Activated CD4-positive, CD25-positive, alpha-beta regulatory T cell treated with anti-CD3 and anti-CD28 coated beads, Interleukin-2, amount 50 U/mL, for 72 hours (primary cell): Measurements from ENCODE around the gene KCNMA1.

Experiments used
- DNase-seq: peaks from one replicate; pipeline ENCODE4 v3.0.0; 2021

The KCNMA1 gene

DNA sequence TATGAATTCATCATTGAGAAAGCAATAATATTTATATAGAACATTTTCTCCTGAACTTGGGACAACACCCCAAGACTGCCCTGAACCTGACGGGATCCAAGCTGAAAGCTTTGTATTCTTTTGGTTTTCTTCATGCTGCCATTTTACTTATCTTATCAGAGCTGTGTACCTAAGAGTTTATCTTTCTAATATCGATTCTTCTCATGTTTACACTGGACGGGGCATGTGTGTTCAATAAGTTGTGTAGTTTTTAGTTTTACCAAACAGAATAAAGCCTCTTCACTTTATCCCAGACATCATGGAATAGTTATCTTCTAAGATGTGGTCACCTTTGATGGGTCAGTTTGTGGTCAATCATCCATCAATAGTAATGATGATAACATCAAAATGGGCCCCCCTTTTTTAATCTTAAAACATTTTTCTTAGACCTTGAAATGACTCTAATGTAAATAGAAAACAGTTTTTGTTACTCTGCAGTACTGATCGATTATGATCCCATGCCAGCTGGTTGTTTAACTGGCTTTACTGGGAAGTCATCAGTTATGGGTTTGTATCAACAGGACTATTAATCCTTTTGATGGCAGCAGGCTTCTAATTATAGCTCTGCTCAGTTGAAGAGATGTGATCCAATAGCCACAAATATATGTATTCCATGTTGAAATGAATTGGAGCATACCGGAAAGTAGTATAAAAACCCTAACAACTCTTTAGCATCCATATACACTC, 446.1 kb downstream of the KCNMA1 start:
- DNase-seq, result no peak

DNA sequence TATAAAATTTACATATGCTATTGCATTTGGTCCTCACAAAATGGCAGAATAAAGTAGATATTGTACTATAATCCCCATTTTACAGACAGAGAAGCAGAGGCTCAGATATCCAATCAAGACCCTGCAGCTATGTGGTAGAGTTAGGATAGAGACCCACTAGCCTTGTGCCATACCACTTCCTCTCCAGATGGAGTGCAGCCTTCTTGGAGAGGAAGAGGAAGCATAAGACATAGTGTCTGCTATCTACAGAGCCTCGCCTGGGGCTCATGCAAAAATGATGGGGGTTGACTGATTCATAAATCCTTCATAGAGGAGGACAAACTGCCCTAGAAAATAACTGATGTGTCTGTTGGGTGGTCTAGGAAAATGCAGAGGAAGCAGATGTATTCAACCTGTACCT, 447.3 kb downstream of the KCNMA1 start:
- no peak for DNase-seq

DNA sequence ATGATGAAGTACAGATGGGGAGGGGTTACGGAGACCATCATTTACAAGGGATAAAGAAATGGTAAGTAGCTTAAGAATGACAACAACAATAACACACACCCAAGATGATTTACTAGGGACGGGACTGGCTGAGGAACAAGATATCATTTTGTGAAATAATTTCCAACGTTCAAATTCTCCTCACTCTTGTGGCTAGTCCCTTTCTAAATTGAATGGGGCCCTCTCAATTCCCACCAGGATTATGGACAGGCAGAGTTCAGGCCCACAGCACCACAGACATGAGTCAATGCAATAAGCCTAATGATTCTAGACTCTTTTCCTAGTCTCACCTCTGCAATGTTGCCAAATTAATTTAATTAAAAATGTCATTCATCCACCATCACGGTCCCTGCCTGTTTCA, 448.1 kb downstream of the KCNMA1 start:
- no peak for DNase-seq

DNA sequence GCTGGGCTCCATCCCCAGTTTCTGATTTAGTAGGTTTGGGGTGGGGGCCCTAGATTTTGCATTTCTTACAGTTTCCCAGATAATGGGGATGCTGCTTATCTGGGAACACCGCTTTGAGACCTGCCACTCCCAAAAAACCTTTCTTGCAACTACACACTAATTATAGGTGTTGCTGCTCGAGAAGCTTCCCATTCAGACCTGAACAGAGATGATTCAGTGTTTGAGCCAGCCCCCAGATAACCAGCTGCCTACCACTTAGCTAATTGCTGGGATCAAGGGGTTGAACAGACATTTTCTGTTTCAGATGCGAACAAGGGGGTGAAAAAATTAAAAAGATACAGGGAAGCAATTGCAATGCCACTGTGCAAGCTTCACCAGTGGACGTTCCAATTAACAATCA, 448.5 kb downstream of the KCNMA1 start:
- DNase-seq, result no peak

DNA sequence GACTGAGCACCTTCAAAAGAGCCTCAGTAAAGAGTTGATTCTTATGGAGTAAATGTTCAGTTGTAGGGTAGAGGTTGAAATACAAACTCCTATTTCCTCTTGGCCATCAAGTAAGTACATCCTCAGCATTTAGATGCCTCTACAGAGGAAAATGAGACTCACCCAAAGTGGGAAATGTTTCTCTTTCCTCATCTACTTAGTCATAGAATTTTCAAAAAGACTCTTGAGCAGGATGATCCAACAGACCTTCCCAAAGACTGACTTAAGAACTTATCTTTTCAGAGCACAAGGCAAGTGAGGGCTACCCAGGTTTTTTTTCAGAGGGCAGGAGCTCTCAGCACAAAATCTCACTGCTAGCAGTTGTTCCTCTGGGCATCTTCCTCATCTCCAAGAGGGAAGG, 449.1 kb downstream of the KCNMA1 start:
- no peak for DNase-seq

DNA sequence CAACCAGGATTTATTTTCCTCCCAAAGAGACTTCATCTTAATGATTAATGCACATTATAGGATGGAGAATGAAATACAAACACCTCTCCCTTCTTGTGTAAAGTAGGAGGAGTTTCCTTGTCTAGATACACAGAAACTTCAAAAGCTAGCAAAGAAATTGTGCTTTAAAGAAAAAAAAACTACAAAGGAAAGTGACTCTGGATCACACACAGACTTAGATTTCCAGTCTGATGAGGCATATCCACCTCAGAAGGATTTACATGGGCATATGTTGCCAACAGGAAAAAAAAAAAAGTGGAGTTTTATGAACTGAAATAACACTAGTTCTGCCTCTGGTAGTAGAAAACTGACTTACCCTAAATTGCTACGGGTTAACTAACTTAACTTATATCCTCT, 449.6 kb downstream of the KCNMA1 start:
- DNase-seq, result no peak

DNA sequence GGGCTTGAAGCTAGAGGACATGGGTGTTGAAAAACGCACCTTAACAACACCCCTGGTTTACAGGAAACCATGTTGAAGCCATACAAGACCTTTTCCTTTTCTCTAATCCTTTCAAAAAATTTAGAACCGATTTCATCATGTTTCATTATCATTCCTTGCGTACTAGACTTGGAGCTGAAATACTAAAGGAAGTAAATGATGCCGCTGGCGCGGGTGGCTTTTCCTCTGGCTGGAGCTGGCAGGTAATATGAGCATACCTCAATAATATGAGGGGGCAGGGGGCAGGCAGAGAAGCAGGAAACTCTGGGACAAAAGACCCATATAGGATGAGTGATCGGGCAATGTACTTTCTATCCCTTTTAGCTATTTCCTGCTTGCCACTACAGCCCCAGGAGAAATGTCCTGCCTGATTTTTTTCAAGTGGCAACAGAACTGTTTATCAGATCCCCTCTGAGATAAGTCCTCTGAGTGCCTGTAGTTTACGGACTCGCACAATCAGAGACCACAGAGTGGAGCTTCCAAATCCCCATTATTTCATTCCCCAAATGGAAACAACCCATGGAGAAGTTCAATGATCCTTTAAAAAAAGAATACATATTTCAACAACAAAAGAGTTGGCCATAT, 450.1 kb downstream of the KCNMA1 start:
- no peak for DNase-seq

DNA sequence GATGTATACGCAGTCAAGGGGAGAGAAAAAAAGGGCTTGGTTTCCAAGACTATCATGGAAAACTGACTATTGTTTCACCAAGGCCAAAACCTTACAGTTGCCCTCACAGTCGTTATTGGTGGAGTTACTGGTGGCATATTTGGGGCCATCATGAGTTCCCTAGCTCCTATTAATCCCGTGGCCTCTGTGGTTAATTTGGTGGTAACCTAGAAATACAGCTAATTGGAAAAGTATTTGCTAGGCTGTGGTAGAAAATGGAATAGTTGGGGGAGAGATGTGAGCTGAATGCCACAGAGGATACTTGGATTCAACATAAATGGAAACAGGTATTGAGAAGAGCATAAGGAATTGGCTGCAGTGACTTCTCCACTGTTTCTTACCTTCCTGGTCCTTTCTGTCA, 450.7 kb downstream of the KCNMA1 start:
- DNase-seq, result no peak

DNA sequence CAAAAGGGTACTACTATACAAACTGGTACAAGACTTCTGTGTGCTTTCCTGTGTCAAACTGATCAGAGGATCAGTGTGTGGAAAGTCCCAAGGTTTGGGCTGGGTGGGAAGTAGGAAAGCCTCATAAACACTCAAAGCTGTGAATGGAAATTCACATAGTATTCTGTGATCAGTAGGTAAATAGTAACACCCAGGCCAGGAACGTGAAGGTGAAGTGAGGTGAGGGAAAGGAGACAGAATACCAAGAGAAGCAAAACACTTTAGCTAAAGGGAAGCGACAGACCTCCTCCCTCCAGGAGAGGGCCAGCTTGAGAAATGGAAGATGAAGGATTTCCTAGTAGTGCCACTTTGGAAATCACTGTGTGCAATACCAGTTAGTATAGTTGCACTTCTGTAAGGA, 451.9 kb downstream of the KCNMA1 start:
- no peak for DNase-seq

DNA sequence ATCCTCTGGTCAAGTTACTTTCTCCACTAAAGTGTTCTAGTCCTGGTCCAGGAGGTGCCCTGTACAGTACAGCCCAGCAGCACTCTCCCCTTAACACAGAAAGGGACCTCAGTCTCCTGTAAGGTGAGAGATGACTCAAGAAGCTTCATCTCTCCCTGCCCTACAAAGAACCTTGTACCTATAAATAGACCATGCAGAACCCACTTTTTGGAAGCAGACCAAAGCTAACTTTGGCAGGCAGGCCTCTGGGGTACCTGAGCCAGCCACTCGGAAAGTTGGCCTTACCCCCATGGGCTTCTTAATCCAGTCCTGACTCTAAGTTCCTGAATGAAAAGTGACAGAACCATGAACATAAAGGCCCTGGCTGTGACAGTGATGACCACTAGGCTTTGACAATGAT, 454.8 kb downstream of the KCNMA1 start:
- no peak for DNase-seq

DNA sequence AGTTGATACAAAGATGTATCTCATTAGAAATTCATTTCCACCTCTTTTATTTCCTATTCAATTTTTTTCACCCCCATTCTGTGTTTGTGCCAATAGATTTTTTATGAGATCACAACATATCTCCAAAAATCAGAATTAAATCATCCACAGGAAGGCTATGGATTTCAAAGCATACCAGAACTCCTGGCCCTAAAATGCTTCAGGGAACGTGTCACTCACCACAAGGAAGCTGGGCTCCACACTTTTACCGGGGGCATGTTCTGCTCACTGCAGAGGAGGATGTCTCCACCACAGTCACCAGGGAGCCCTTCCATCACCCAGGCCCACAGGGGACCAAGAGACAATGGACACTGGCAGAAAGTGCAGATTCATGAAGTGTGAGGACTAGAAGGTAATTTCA, 456.8 kb downstream of the KCNMA1 start:
- DNase-seq, result no peak

DNA sequence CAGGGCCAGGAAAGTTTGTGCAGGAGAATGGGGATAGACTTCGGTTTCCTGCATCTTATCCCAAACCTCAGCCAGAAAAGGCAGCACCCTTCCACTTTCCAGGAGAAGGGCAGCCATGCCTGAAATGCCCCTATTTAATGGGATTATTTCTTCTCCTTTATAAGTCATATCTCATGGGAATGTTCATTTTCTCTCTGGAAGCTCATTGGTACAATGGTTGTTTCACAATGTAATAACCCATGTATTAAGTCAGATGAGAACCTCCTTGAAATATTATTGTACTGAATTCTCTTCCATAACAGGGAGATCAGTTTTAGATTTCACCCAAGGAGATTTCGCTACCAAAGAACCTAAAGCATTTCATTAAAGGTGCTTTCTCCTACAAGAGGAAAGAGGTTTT, 457.5 kb downstream of the KCNMA1 start:
- no peak for DNase-seq

DNA sequence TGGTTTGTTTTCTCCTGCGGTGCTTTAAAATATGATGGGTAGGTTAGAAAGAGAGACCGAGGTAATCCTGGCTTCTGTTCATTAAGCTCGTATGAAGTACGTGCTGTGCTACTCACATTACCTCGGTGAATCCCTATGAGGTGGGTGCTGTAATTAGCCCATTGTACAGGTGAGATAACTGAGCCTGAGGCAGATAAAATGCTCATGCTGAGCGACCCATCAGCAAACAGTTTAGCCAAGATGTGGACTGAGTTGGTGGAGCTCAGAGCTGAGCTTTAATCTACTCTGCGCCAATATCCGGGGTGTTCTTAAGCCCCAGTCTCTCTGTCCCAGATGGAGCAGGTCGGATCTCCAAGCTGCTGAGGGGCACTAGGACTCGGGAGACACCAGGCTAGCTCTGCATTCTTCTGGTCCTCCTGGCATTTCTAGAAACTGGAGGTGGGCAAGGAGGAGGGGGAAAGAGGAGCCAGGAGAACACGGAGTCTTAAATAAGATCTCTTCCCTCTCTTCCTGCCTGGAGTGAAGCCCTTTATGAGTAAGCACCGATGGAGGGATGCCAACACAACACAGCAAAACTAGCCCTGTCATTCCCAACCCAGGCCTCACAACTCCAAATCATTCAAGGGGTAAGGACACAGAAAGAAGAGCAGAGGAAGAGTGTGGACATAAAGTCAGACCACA, 458.5 kb downstream of the KCNMA1 start:
- DNase-seq, result no peak

DNA sequence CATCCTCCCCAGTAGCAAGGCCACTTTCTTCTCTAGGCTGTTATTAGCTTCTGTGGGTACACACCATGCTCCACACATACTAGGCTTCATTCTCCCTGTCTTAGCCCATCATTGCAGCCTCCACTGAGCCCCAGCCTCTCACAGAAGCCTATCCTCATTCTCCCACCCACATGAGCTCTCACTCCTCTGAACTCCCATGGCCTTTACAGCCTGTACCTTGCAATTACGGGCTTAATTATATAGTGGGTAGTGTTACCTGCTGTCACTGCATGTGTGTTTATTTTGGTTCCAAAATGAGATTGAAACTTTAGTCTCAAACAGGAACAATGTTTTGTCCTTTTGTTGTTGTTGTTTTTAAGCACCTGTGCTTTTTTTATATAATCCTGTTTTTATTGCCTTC, 460.0 kb downstream of the KCNMA1 start:
- no peak for DNase-seq

DNA sequence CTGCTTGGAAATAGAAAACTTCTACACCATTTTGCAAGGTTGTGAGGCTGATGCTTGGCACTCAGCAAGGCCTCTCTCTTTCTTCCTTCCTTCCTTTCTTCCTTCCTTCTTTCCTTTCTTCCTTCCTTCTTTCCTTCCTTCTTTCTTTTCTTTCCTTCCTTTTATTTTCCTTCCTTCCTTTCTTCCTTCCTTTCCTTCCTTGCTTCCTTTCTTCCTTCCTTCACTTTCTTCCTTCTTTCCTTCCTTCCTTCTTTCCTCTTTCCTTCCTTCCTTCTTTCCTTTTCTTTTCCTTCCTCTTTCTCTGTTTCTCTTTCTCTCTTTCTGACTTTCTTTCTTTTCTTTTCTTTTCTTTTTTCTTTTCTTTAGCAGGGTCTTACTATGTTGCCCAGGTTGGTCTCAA, 460.4 kb downstream of the KCNMA1 start:
- no peak for DNase-seq

DNA sequence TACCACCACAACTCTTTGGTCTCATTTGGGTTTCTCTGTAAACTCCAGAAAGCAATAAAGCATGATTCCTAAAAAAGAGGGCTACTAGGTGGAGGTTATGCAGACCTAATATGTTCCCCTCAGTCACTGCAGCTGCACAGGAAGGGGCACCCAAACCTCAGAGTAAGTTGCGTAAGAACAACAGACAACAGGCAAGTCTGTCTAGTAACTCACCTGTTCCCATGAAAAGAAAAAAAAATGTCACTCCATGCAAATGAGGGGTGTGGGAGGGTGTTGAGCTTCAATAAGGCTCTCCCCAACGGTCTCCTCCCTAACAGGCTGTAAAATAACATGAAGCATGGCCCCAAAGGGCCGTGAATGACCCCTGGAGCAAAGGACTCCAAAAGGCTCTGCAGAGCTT, 461.4 kb downstream of the KCNMA1 start:
- no peak for DNase-seq

DNA sequence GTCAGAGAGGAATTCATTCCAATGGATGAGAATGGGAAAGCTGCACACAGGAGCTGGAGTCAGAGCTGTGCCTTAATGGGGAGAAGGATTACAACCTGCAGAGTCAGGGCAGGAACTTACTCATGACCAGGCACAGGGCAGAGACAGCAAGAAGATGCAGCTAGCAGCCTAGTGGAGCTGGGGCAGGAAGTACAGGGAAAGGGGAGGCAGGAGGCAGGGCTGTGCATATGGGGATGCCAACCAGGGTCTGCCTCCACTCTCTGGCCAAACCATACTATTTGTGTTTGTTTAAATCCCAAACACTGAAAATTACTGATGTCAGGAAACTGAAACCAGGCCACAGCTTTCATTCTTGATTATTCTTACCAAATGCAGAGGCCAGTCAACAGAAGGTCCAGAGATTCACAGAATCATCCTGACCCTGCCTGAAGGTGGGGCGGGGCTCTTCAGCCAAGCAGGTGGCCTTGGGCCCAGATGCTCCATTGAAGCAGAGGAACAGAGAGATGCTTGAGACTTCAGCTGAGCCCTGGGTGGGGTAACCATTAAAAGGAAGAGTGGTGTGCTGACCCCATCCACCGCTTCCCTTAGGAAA, 461.9 kb downstream of the KCNMA1 start:
- no peak for DNase-seq

DNA sequence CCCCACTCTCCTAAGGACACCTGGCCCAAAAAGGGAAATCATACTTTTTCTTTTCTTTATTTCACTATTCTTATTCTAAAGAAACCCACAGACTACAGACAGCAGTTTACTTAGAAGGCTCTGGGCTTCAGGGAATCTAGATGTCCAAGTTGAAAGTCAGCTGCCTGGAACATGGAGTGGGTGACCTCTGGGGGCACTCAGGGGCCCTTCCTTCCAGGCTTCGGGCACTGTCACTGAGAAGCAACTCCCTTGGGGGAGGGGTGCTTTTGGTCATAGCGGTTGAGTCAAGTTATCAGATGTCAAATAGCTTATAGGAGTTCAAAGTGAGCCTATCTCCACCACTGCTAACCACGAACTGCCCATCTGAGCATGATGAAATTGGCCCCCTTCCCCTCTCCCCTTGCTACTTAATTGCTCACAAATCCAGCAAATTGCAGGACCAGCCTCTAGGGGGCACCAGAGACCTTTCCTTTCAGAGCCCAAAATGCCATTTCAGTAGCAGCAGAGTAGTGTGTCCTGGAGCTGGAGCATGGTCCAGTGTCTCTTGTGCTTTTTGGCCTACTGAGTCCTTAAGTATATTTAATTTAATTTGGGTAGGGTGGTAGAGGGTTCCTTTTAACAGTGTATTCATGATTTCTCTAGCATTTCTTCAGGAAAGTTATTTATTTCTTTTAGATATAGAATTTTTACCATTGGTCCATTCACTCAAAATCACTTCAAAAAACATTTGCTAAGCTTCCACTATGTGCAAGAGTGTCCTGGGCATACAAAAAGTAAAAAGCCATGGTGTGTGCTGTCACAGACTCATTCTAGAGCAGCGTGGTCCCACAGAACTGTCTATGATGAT, 463.8 kb downstream of the KCNMA1 start:
- peak; percentile 65 for DNase-seq

DNA sequence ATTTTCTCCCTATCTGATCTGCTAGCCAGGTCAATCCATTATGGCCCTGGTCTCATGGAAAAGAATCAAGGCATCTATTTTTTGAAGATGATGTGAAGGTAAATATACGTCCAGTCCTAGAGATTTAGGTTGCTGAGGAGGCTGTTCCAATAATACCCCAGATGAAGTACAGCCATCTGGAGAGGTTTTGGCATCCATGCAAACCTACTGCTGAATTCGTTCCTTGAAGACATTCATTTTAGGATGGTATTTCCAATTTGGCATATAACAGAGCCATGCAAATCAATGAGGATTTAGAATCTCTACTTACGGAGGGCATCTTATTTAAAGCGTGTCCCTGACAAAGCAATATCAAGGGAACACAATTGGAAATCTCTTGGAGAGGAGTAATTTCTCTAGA, 465.5 kb downstream of the KCNMA1 start:
- no peak for DNase-seq

DNA sequence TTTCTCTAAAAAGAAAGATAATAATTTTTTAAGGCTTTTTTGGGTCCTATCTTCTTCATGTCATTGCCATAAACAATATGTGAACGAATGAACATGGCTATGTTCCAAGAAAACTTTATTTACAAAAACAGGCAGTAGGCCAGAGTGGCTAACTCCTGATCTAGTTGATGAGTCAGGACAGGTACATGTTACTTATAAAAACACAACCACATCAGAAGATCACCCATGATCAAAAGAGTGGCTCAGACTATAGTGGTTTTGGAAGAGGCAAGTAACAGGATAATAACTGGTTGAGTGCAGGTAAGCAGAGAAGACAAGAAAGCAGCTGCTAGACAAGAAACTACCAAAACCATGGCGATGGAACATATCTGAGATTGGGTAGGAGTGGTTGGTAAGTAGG, 468.7 kb downstream of the KCNMA1 start:
- DNase-seq, result no peak

DNA sequence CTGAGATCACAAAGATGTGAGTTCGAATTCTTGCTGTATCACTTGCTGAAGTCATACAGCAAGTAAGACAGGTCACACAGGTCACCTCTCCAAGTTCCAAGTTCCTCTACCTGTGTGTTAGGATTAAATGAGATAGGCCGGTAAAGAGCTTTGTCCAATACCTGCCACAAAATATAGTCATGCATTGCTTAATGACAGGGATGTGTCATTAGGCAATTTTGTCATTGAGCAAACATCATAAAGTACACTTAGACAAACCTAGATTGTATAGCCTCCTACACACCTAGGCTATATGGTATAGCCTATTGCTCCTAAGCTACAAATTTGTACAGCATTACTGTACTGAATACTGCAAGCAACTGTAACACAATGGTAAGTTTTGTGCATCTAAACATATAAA, 469.4 kb downstream of the KCNMA1 start:
- DNase-seq, result no peak

DNA sequence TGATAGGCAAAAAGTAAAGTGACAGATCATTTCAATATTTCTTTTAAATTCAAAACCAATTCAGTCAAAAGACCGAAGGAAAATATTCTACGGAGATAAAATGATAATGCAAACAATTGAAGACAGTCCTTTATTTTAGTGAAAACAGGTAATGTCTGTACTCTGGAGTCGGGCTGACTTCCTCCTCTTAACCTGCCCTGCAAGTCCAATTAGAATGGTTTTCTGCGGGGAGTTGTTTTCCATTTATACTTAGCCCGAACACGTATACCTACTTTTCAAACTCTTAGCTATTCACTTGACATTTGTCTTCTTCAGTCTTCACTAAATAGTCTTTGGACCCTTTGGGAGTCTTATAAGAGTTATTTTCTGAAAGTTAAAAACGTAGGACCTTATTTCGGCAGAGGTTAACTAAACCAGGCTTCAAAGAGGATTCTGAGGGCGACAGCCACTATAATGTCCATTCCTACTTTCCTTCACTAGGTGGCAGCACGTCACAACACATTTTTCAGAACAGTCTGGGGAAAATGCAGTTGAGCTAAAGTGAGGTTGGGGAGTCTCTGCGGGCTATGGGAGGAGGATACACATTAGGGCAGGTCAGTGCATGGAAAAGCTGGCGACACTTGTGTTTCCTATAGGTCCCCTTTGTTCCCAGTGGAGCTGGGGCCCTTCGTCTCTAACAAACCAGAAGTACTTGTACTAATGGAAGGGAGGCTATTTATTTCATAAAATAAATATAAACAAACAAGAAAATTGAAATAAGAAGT, 472.0 kb downstream of the KCNMA1 start:
- peak; percentile 32 for DNase-seq
